Dedifferentiated amniotic fluid mesenchymal stem cell (primary cell): Measurements from ENCODE around the gene UBE2H.

Source experiments
- DNase-seq: peaks from one replicate; pipeline ENCODE4 v3.0.0-alpha.2; 2016; ENCODE audit errors: extremely low spot score

UBE2H gene

DNA sequence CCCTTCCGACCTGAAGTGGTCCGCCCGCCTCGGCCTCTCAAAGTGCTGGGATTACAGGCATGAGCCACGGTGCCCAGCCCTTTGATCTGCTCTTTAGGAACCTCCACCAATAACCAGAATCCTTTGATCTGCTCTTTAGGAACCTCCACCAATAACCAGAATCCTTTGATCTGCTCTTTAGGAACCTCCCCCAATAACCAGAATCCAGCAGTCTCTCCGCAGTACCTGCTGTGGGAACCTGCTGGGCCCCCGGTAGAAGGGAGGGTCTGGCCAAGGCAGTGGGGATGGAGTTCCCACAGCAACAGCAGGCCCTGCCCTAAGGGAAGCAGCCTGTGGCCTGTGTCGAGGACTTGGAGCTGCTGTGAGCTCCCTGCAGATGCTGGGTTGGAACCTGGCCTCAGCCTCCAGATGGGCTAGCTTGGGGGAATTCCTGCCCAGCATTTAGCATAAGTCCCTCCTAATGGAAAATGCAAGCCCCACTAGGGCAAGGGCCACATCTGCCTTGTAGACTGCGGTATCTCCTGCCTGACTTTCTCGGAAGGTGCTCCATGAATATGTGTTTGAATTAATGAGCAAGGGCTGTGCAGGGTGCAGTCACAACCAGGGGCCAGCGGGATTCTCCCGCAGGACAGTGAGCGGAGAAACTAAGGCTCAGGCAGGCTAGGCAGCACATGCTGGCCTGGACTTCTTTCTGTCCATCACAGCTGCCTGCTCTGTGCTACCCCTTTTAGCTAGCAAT is 165.8 kb downstream of the UBE2H start:
- DNase-seq, result no peak

DNA sequence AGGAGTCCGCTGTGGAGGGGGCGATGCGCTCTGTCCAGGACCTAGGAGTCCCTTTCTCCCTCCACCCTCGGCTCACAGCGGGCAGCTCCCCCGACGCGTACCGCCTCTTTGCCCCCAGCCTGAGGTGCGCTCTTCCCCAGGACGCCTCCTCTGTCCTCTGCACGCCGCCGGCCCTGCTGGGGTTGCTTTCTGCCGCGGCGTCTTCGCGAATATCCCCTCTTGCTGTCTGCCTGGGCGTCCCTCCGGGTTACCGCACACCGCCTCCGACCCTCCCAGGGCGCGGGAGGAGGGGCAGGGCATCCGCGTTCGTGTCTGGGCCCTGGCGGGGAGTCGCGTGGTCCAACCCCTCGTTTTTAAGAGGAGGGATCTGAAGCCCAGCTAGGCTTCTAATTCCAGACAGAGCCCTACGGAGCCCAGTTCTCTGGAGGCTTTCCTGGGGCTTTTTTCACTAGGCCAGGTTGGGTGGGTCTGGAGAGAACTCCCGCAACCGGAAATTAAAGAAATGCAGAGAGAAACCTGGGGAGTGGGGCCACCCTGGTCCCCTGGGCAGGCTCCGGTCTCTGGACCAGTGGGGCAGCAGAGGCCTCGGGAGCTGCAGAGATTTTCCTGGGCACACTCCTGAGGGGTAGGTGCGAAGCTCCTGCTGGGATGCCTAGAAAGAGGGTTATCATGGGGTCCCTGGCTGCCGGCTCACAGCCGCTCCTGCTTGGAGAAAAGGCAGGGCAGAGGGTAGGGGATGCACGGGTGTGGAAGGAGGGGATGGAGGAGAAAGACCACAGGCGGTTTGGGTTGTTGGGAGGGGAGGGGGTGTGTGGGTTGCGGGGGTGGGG is 166.9 kb downstream of the UBE2H start:
- DNase-seq, result no peak

DNA sequence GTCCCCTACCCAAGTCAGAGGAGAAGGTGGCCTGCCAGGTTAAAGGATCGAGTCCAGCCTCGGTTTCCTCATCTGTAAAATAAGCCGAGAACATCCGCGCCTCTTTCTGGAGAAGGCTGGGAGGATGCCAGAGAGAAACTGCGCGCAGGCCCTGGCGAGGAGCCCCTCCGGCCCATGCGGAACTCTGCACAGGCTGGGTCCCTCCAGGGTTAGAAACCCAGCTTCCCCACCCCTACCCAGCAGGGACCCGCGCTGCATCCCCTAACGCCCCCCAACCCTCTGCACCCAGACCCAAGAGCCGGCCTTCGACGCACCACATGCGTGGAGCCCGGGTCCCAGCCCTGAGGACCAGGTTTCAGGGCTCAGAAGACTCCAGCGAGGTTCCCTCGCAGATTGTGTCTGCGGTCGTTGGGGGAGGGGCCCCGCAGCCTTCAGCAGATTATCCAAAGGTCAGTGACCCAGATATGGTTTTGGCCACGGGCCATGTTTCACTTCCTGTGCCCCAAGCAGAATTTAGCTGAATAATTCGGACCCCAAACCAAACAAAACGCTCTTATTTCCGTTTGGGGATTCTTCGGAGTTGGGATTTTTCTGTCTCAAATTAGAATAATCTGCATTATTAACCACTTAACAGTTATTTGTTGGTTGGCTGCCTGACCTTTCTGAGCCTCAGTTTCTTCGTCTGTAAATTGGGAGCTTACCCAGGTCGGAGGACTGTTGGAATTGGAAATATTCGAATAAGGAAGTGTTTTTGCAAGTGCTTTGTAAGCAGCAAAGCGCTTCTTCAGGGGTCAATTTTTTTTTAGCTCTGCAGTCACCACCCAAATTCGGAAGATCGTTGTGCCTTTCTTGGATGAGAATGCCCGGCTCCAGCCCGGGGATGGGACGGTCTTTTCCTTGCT is 167.7 kb downstream of the UBE2H start:
- DNase-seq, result no peak

DNA sequence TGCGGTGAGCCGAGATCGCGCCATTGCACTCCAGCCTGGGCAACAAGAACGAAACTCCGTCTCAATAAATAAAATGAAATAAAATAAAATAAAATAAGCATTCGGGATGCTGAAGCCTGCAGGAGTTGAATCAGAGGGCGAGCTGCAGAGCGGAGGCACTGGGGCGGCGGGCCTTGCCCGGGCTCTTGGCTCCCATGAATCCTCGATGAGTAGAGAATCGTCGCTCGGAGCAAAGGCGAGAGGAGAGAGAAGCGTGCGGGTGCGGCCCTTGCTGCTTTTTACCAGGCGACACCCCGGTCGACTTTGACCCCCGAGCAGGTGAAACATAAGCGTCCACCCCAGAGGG is 168.3 kb downstream of the UBE2H start:
- no peak for DNase-seq

DNA sequence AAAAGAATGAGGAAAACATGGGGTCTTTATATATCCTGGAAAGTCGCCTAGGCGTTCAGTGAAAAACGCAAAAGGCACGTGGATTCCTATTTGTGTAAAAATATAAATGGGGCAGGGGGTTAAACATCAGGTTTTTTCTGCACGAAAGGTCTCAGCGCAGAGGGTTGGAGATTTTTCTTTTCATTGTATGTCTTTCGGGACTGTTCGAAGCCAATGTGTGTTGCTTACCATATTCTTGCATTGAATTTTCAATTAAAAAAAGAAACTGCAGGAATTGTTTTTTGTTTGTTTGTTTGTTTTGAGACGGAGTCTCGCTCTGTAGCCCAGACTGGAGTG is 169.2 kb downstream of the UBE2H start:
- DNase-seq, result no peak

DNA sequence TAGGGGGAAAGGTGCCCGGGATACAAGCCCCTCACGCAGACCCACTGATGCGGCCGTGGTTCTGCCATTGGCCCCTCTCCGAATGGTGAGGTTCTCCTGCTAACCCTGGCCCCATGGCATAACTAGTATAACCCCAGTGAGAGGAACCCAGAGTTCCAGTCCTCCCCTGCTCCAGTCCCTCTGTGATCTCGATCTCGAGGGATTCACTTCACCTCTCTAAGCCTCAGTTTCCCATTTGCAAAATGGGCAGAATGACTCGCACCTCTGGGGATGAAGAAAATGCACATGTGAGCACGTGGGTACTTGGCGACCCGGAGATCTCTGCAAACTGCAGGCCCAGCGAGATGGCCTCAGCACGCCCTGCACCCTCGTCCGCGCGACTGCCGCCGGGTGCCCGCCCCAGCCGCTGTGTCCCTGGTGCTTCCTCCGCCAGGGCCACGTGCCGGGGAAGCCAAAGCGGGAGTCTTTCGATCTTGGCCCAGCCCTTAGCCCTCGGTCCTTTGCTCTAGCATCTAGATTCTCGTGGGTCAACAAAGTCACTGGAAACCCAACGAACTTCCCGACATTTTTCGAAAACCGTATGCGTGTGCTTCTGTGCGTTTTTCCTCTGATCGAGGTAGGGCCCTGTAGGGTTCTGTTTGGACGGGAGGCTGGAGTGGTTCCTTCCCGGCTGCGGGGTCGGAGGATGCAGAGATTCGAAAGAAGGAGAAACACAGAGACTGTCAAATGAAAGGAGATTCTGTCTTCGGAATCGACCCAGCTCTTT is 169.8 kb downstream of the UBE2H start:
- no peak for DNase-seq

DNA sequence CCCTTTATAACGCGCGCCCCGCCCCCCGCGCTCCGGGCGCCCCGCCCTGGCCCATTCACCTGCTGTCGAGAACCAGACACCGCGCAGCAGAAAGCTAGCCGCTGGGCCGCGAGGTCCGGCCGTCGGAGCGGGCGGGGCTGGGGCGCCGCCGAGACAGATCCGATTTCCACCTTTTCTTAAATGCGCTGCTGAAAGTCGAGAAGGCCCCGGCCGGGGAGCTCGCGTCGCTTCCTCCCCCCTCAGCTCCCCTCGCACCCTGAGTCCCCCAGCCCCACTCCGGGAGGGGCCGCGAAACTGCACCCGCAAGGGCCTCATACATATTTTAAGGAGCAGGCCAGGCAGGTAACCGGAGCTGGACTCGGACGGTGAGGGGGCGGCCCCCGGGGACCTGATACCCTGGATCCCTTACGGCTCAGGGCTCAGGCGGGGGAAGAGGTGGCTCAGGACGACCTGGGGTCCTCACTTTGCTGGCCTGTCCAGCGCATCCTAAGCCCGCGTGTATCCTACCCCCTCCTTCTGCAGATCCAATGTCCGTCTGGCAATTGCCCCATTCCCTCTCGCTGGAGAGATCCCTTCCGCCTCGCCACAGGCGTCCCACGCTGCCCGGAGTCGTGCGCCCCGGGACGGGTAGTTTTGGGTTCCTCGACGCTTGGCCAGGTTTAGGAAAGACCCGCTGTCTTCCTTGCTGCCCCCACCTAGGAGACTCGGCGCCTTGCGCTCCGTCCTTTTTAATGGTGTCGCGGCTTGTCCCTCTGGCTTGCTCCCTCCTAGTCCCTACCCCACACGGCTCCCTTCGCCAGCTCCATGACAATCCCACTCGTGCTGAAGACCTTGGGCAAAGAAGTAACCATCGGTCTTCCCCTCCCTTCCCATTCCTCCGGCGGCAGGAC is 170.6 kb downstream of the UBE2H start:
- DNase-seq, result no peak

DNA sequence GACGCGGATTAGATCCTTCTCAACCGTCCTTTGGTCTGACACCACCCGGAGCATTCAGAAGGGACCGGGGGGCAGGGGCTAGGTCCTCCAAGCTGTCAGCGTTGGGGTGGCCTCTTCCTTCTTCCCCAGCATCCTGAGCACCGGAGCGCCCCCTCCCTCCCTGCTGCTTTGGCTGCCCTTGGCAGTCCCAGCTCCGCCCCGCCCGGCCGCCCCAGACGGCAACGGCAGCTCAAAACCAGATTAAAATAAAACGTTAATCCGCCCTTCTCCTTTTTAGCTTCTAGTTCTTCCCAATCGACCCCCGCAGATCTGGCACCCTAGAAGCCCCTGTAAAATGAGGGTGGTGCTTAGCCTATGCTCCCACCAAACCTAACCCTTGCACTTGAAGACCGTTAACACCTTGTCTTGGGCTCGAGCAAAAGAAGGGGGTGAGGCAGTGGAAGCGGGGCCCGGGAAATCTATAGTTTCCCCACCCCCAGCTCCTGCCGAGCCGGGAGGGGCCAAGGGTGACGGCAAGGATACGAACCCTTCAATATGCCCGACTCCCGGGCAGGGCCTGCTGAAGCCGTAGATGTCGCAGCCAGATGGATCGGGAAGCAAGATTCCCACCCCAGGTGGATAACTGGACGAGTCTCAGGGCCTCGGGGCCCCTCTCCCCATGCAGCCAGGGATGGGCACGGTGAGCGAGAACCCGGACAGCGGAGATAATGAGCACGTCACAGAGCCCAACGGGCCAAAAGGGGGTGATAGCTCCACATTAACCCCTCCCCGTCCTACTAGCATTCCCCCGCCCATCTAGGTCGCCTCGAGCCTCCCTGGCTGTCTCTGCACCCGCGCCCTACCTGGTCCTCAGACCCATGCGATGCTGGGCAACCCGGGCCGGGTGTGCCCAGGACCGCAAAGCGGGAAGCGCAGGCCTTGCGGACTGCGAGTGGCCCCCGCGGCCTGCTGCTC is 171.5 kb downstream of the UBE2H start:
- no peak for DNase-seq
